Caco-2 (cell line): Measurements from ENCODE around the gene CCNB2. TPM values are rescaled to one million over a fixed set of nuclear protein-coding genes. Genes with fewer than 3 reads are reported as not detected.

Source experiments
- BruUV-seq: library from RNA; stranded (reverse); fragments of 400-500 nt; replicated peaks from 2 replicates; lab custom pipeline; 2021; lab: Mats Ljungman, UMichigan
- CTCF ChIA-PET: fragments of 300-600 bp; sonication (Branson Sonifier 250); formaldehyde crosslinking; loops from one replicate; lab custom pipeline; 2022; ENCODE audit warnings: antibody characterized with exemption; lab: Charles Lee
- POLR2A ChIA-PET: fragments of 300-600 bp; sonication (Branson Sonifier 250); formaldehyde crosslinking; loops from one replicate; lab custom pipeline; 2022; ENCODE audit warnings: antibody characterized with exemption; lab: Charles Lee
- DNase-seq, 2 experiments: peaks; one replicate each; pipeline versions ENCODE4 v3.0.0 to v3.0.0-alpha.2; 2020 to 2022
- H3K27me3 ChIP-seq: replicated peaks from 2 replicates; pipeline ENCODE4 v1.6.0; 2011; ENCODE audit warnings: low read length; ENCODE audit not compliant: control insufficient read depth, insufficient read depth
- H3K36me3 ChIP-seq: 2 replicates; pipeline ENCODE4 v1.5.1; 2011; ENCODE audit warnings: low read length; ENCODE audit not compliant: control insufficient read depth, insufficient read depth
- H3K4me1 ChIP-seq: fragments of 250-450 bp; sonication (Bioruptor Pico); 2 replicates; pipeline ENCODE4 v1.5.1; 2020; ENCODE audit warnings: mild to moderate bottlenecking
- H3K4me3 ChIP-seq: 2 replicates; pipeline ENCODE4 v1.5.1; 2011; ENCODE audit warnings: low read depth, mild to moderate bottlenecking, control low read depth, low read length
- H3K9me3 ChIP-seq: fragments of 250-450 bp; sonication (Bioruptor Pico); 2 replicates; pipeline ENCODE4 v1.5.1; 2020; ENCODE audit warnings: mild to moderate bottlenecking, moderate library complexity
- H3K27ac Mint-ChIP-seq: one replicate; pipeline ENCODE4 v1.8.0; 2022; ENCODE audit warnings: mixed read lengths; ENCODE audit not compliant: unreplicated experiment
- H3K27me3 Mint-ChIP-seq: one replicate; pipeline ENCODE4 v1.8.0; 2022; ENCODE audit warnings: mixed read lengths; ENCODE audit not compliant: insufficient read depth, unreplicated experiment
- H3K36me3 Mint-ChIP-seq: one replicate; pipeline ENCODE4 v1.8.0; 2022; ENCODE audit warnings: mild to moderate bottlenecking, mixed read lengths; ENCODE audit not compliant: insufficient read depth, unreplicated experiment
- H3K4me1 Mint-ChIP-seq: one replicate; pipeline ENCODE4 v1.8.0; 2022; ENCODE audit warnings: low read depth, mixed read lengths; ENCODE audit not compliant: unreplicated experiment
- H3K4me3 Mint-ChIP-seq: one replicate; pipeline ENCODE4 v1.8.0; 2022; ENCODE audit warnings: mild to moderate bottlenecking, moderate library complexity, mixed read lengths; ENCODE audit not compliant: unreplicated experiment
- H3K9me3 Mint-ChIP-seq: one replicate; pipeline ENCODE4 v1.8.0; 2022; ENCODE audit warnings: mixed read lengths; ENCODE audit not compliant: unreplicated experiment
- CTCF ChIP-seq, 2 experiments: fragments of 200-600 bp in 1 of 2; IDR thresholded peaks; 1 replicate in 1 of 2; 2 replicates in 1 of 2; pipeline versions ENCODE4 v1.5.1 to v1.8.0; 2011 to 2022; ENCODE audit warnings: antibody characterized with exemption in 1 of 2, control low read depth in 1 of 2, inconsistent platforms in 1 of 2, low read depth in 1 of 2, low read length in 1 of 2, mild to moderate bottlenecking in 1 of 2, moderate library complexity in 1 of 2; ENCODE audit not compliant: insufficient read depth in 1 of 2, severe bottlenecking in 1 of 2, unreplicated experiment in 1 of 2
- intact Hi-C: fragments of 100-400 bp; cut with micrococcal nuclease; formaldehyde crosslinking; loops from one replicate; pipeline ENCODE4 v1.10.0; 2022; ENCODE audit not compliant: unreplicated experiment
- total RNA-seq: library from RNA; stranded (reverse); gene quantifications from 2 replicates; pipeline ENCODE4 v1.2.3, GENCODE V29; 2022

The CCNB2 gene
- total RNA-seq, 1 experiment from 2014 or later, result 90.1 TPM

GRCh38 chr15:59152694-59153450, 47.9 kb downstream of the CCNB2 start:
- H3K36me3 Mint-ChIP-seq, result peaks cover 81% of the 10 kb centered on the region
- CTCF ChIA-PET, result no interaction called here
- intact Hi-C loops, result no loop called here
- H3K27me3 Mint-ChIP-seq, result no peaks in the 10 kb centered on the region
- BruUV-seq, result no TSS peak
- Histone ChIP-seq H3K36me3 (no peaks in the 10 kb centered on the region), H3K4me3 (no peak overlapping the region), H3K4me1 (no peaks in the 10 kb centered on the region), H3K27me3 (no peaks in the 10 kb centered on the region), H3K9me3 (no peaks in the 10 kb centered on the region)
- H3K4me1 Mint-ChIP-seq, result no peaks in the 10 kb centered on the region
- H3K9me3 Mint-ChIP-seq, result no peaks in the 10 kb centered on the region
- no peak for TF ChIP-seq CTCF (IDR thresholded peaks at IDR 0.05; ENCODE audit: insufficient read depth in 1 of 2, low read depth in 1 of 2, low read length in 1 of 2, severe bottlenecking in 1 of 2, unreplicated experiment in 1 of 2)
- no peak overlapping the region for H3K4me3 Mint-ChIP-seq
- DNase-seq, result no peak
- POLR2A ChIA-PET, result no interaction called here
- H3K27ac Mint-ChIP-seq, result no peak overlapping the region

- Mint-ChIP-seq H3K27ac (no peak overlapping the region), H3K36me3 (peaks cover 80% of the 10 kb centered on the region), H3K4me3 (no peak overlapping the region), H3K9me3 (no peaks in the 10 kb centered on the region), H3K4me1 (no peaks in the 10 kb centered on the region), H3K27me3 (no peaks in the 10 kb centered on the region)
- no peak overlapping the region for H3K4me3 ChIP-seq
- no peaks in the 10 kb centered on the region for H3K4me1 ChIP-seq
- CTCF ChIA-PET, result no interaction called here
- H3K27me3 ChIP-seq, result no peaks in the 10 kb centered on the region
- POLR2A ChIA-PET, result no interaction called here
- no TSS peak for BruUV-seq
- intact Hi-C loops, result no loop called here
- H3K36me3 ChIP-seq, result no peaks in the 10 kb centered on the region
- no peak for TF ChIP-seq CTCF (IDR thresholded peaks at IDR 0.05; ENCODE audit: insufficient read depth in 1 of 2, low read depth in 1 of 2, low read length in 1 of 2, severe bottlenecking in 1 of 2, unreplicated experiment in 1 of 2)
- H3K9me3 ChIP-seq, result no peaks in the 10 kb centered on the region
- DNase-seq, result no peak
Measured at GRCh38 chr15:59153466-59153865, 48.5 kb downstream of the CCNB2 start.

- Mint-ChIP-seq H3K4me1 (no peaks in the 10 kb centered on the region), H3K4me3 (no peak overlapping the region), H3K27ac (no peak overlapping the region), H3K9me3 (no peaks in the 10 kb centered on the region), H3K36me3 (peaks cover 80% of the 10 kb centered on the region), H3K27me3 (no peaks in the 10 kb centered on the region)
- TF ChIP-seq CTCF (IDR thresholded peaks at IDR 0.05; ENCODE audit: insufficient read depth in 1 of 2, low read depth in 1 of 2, low read length in 1 of 2, severe bottlenecking in 1 of 2, unreplicated experiment in 1 of 2), result no peak
- Histone ChIP-seq H3K27me3 (no peaks in the 10 kb centered on the region), H3K4me1 (no peaks in the 10 kb centered on the region), H3K36me3 (no peaks in the 10 kb centered on the region; the same call in 1 of the 2 replicates), H3K9me3 (no peaks in the 10 kb centered on the region), H3K4me3 (no peak overlapping the region)
- no TSS peak for BruUV-seq
- DNase-seq, result no peak
- CTCF ChIA-PET, result no interaction called here
- POLR2A ChIA-PET, result no interaction called here
- intact Hi-C loops, result no loop called here
Measured at GRCh38 chr15:59154243-59154642, 49.3 kb downstream of the CCNB2 start.
